DMS 273 (cell line): ENCODE results near the gene MED27.
A peak's percentile ranks its signal among the peaks of the same experiment; 100 is the strongest.

Experiments used
- DNase-seq: peaks from one replicate; lab custom pipeline; 2025; ENCODE audit not compliant: unreplicated experiment; lab: John Stamatoyannopoulos, UW

The MED27 gene

GRCh38 chr9:131889437-131890251 lies 190.0 kb downstream of the MED27 start:
- DNase-seq = no peak

GRCh38 chr9:131888923-131889322 lies 190.7 kb downstream of the MED27 start:
- no peak for DNase-seq

- no peak for DNase-seq
Observed at GRCh38 chr9:131887680-131888079, 192.0 kb downstream of the MED27 start.

- no peak for DNase-seq
Observed at GRCh38 chr9:131886826-131887225, 192.8 kb downstream of the MED27 start.

- peak; percentile 25 for DNase-seq
Observed at GRCh38 chr9:131885144-131885609, 194.5 kb downstream of the MED27 start.

GRCh38 chr9:131884222-131884621 lies 195.4 kb downstream of the MED27 start:
- no peak for DNase-seq

- no peak for DNase-seq
Observed at GRCh38 chr9:131880833-131881583, 198.7 kb downstream of the MED27 start.

- DNase-seq = no peak
Observed at GRCh38 chr9:131879911-131880290, 199.8 kb downstream of the MED27 start.

- no peak for DNase-seq
Observed at GRCh38 chr9:131879181-131879910, 200.3 kb downstream of the MED27 start.

GRCh38 chr9:131876486-131876885 lies 203.2 kb downstream of the MED27 start:
- no peak for DNase-seq

GRCh38 chr9:131875828-131876485 lies 203.7 kb downstream of the MED27 start:
- no peak for DNase-seq

GRCh38 chr9:131874916-131875670 lies 204.6 kb downstream of the MED27 start:
- no peak for DNase-seq

- no peak for DNase-seq
Observed at GRCh38 chr9:131874447-131874846, 205.2 kb downstream of the MED27 start.

- DNase-seq = no peak
Observed at GRCh38 chr9:131873891-131874440, 205.7 kb downstream of the MED27 start.

- no peak for DNase-seq
Observed at GRCh38 chr9:131873335-131873734, 206.3 kb downstream of the MED27 start.

- no peak for DNase-seq
Observed at GRCh38 chr9:131872702-131873101, 207.0 kb downstream of the MED27 start.

GRCh38 chr9:131872006-131872405 lies 207.7 kb downstream of the MED27 start:
- DNase-seq = no peak

GRCh38 chr9:131870156-131870555 lies 209.5 kb downstream of the MED27 start:
- no peak for DNase-seq

GRCh38 chr9:131869348-131869747 lies 210.3 kb downstream of the MED27 start:
- DNase-seq = no peak

GRCh38 chr9:131868766-131869165 lies 210.9 kb downstream of the MED27 start:
- peak; percentile 19 for DNase-seq
